Effector memory CD4-positive, alpha-beta T cell (primary cell): ENCODE data around the gene PCYT1A.
A peak's percentile ranks its signal among the peaks of the same experiment; 100 is the strongest.
"Not testable (repeated sequence)": the region's sequence is repeated elsewhere in the genome, so short reads cannot be mapped to it uniquely, and the experiment has no call there.

Experiments used
- DNase-seq, 3 donors: peaks; one replicate each; pipeline ENCODE4 v3.0.0-alpha.2; 2020
- H3K27ac ChIP-seq: 2 replicates; pipeline ENCODE4 v1.7.0; 2013; ENCODE audit warnings: mild to moderate bottlenecking, low read length, moderate library complexity; ENCODE audit not compliant: insufficient read depth, poor library complexity, severe bottlenecking
- H3K27me3 ChIP-seq: replicated peaks from 2 replicates; pipeline ENCODE4 v1.7.0; 2013; ENCODE audit warnings: mild to moderate bottlenecking, low read length; ENCODE audit not compliant: insufficient read depth, control insufficient read depth, poor library complexity, severe bottlenecking
- H3K36me3 ChIP-seq: 2 replicates; pipeline ENCODE4 v1.7.0; 2013; ENCODE audit warnings: mild to moderate bottlenecking, low read length, moderate library complexity; ENCODE audit not compliant: control insufficient read depth, insufficient read depth
- H3K4me1 ChIP-seq: 2 replicates; pipeline ENCODE4 v1.7.0; 2013; ENCODE audit warnings: low read length, mild to moderate bottlenecking; ENCODE audit not compliant: control insufficient read depth, insufficient read depth, poor library complexity, severe bottlenecking
- H3K4me3 ChIP-seq: 2 replicates; pipeline ENCODE4 v1.7.0; 2013; ENCODE audit warnings: low read length, low read depth, mild to moderate bottlenecking; ENCODE audit not compliant: insufficient read depth, poor library complexity, severe bottlenecking
- H3K9me3 ChIP-seq: 2 replicates; pipeline ENCODE4 v1.7.0; 2013; ENCODE audit warnings: mild to moderate bottlenecking, low read length, moderate library complexity; ENCODE audit not compliant: control insufficient read depth

The PCYT1A gene

GRCh38 chr3:196194542-196194915 is 93.0 kb downstream of the PCYT1A start:
- H3K4me3 ChIP-seq = no peak overlapping the region
- H3K4me1 ChIP-seq = peaks cover 23% of the 10 kb centered on the region
- no peak overlapping the region for H3K27ac ChIP-seq
- H3K27me3 ChIP-seq = no peaks in the 10 kb centered on the region
- no peak for DNase-seq
- H3K9me3 ChIP-seq = no peaks in the 10 kb centered on the region
- no peaks in the 10 kb centered on the region for H3K36me3 ChIP-seq

- Histone ChIP-seq H3K4me3 (no peak overlapping the region), H3K9me3 (no peaks in the 10 kb centered on the region), H3K27ac (no peak overlapping the region), H3K27me3 (no peaks in the 10 kb centered on the region), H3K4me1 (peaks cover 23% of the 10 kb centered on the region), H3K36me3 (no peaks in the 10 kb centered on the region)
- DNase-seq = no peak
These were observed 93.6 kb downstream of the PCYT1A start for GRCh38 chr3:196193736-196194541.

- no peak for DNase-seq
- Histone ChIP-seq H3K27ac (peak overlapping the region; percentile 81), H3K4me1 (peaks cover 23% of the 10 kb centered on the region)
These were observed 94.3 kb downstream of the PCYT1A start for GRCh38 chr3:196193133-196193735.

GRCh38 chr3:196192524-196193051 is 94.9 kb downstream of the PCYT1A start:
- Histone ChIP-seq H3K36me3 (no peaks in the 10 kb centered on the region), H3K4me1 (peaks cover 23% of the 10 kb centered on the region), H3K27ac (peak overlapping the region; percentile 81), H3K9me3 (no peaks in the 10 kb centered on the region), H3K4me3 (peak overlapping the region; percentile 7), H3K27me3 (no peaks in the 10 kb centered on the region)
- DNase-seq = no peak

More at GRCh38 chr3:196193133-196193735, 94.3 kb downstream of the PCYT1A start:
- H3K36me3 ChIP-seq = no peaks in the 10 kb centered on the region
- H3K9me3 ChIP-seq = no peaks in the 10 kb centered on the region
- no peaks in the 10 kb centered on the region for H3K27me3 ChIP-seq
- peak overlapping the region; percentile 7 for H3K4me3 ChIP-seq

GRCh38 chr3:196192036-196192523 is 95.4 kb downstream of the PCYT1A start:
- Histone ChIP-seq H3K4me1 (peaks cover 25% of the 10 kb centered on the region), H3K9me3 (no peaks in the 10 kb centered on the region), H3K27ac (peak overlapping the region; percentile 81), H3K4me3 (no peak overlapping the region), H3K27me3 (no peaks in the 10 kb centered on the region), H3K36me3 (no peaks in the 10 kb centered on the region)
- peak in 2 of 3 donors; percentile 45 to 48 for DNase-seq

- no peak for DNase-seq
- H3K4me3 ChIP-seq = no peak overlapping the region
- no peaks in the 10 kb centered on the region for H3K27me3 ChIP-seq
- H3K9me3 ChIP-seq = no peaks in the 10 kb centered on the region
- H3K36me3 ChIP-seq = no peaks in the 10 kb centered on the region
- no peak overlapping the region for H3K27ac ChIP-seq
- peaks cover 21% of the 10 kb centered on the region for H3K4me1 ChIP-seq
These were observed 97.8 kb downstream of the PCYT1A start for GRCh38 chr3:196189566-196190347.

- Histone ChIP-seq H3K4me1 (peaks cover 14% of the 10 kb centered on the region), H3K9me3 (no peaks in the 10 kb centered on the region), H3K4me3 (peak overlapping the region; percentile 22), H3K27ac (peak overlapping the region; percentile 43), H3K27me3 (no peaks in the 10 kb centered on the region), H3K36me3 (no peaks in the 10 kb centered on the region)
- DNase-seq = no peak
These were observed 100.6 kb downstream of the PCYT1A start for GRCh38 chr3:196186651-196187573.

- DNase-seq = no peak
- H3K4me1 ChIP-seq = peaks cover 30% of the 10 kb centered on the region
- H3K36me3 ChIP-seq = no peaks in the 10 kb centered on the region
- H3K27me3 ChIP-seq = no peaks in the 10 kb centered on the region
- no peaks in the 10 kb centered on the region for H3K9me3 ChIP-seq
- H3K27ac ChIP-seq = no peak overlapping the region
- no peak overlapping the region for H3K4me3 ChIP-seq
These were observed 102.6 kb downstream of the PCYT1A start for GRCh38 chr3:196184881-196185280.

- H3K36me3 ChIP-seq, H3K27ac ChIP-seq, H3K27me3 ChIP-seq, H3K4me3 ChIP-seq, DNase-seq, H3K9me3 ChIP-seq: not testable (repeated sequence)
- peaks cover 37% of the 10 kb centered on the region for H3K4me1 ChIP-seq
These were observed 103.4 kb downstream of the PCYT1A start for GRCh38 chr3:196184169-196184432.
